ENCODE results near the gene BMS1. TPM values are rescaled to one million over a fixed set of nuclear protein-coding genes. Genes with fewer than 3 reads are reported as not detected.
A peak's percentile ranks its signal among the peaks of the same experiment; 100 is the strongest.

The BMS1 gene
- total and polyA plus RNA-seq, 2 of the 8 experiments (the other 6 are each of a cell fraction or from before 2014, with no cell fraction given), result 3.7 to 34.6 TPM

- TF ChIP-seq CTCF (IDR thresholded peaks at IDR 0.05; ENCODE audit: control extremely low read depth in 1 of 3, insufficient read depth in 1 of 3, low read depth in 1 of 3, low read length in 3 of 3), result peak; percentile 75 to 91 (median 78)
- TF ChIP-seq SP1 (IDR thresholded peaks at IDR 0.05; ENCODE audit: low read depth, low read length), result no peak
- no peak for TF ChIP-seq MAFK (IDR thresholded peaks at IDR 0.05; ENCODE audit: low read depth, low read length)
- TF ChIP-seq SRF (IDR thresholded peaks at IDR 0.05; ENCODE audit: low read depth, low read length), result no peak
- TF ChIP-seq SAP30 (IDR thresholded peaks at IDR 0.05; ENCODE audit: insufficient read depth, insufficient replicate concordance, low read length), result no peak
- TF ChIP-seq TBP (IDR thresholded peaks at IDR 0.05; ENCODE audit: low read depth, low read length), result peak; percentile 25; the same call in 1 of the 2 replicates
- TF ChIP-seq ATF3 (IDR thresholded peaks at IDR 0.05; ENCODE audit: insufficient read depth, low read depth, low read length), result no peak
These were observed 83.8 kb downstream of the BMS1 start (continued) for GRCh38 chr10:42866115-42866995.
